ENCODE data around the gene SFXN4. TPM values are rescaled to one million over a fixed set of nuclear protein-coding genes. Genes with fewer than 3 reads are reported as not detected.

The SFXN4 gene
- total RNA-seq, 1 donor from 2014 or later, result 21.7 TPM

DNA sequence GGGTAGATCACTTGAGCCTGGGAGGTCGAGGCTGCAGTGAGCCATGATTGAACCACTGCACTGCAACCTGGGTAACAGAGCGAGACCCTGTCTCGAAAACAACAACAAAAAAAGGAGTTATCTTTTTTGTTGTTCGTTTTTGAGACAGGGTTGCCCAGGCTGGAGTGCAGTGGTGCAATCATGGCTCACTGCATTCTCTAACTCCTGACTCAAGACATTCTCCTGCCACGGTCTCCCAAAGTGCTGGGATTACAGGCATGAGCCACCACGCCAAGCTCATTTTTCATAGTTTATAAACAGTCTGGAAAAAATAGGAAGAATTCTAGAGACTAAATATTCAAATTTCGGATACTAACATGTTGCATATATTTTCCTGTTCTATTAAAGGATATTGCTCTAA, 29.4 kb downstream of the SFXN4 start:
- ATAC-seq (ENCODE audit: low read depth) (no peak), DNase-seq (no peak)
- H3K4me1 Mint-ChIP-seq, result peaks cover 10% of the 10 kb centered on the region
- peaks cover 39% of the 10 kb centered on the region for H3K36me3 Mint-ChIP-seq (ENCODE audit: low read depth)
- no peaks in the 10 kb centered on the region for H3K27me3 Mint-ChIP-seq
- intact Hi-C loops (cut with micrococcal nuclease), result loop anchor here (5.0 kb wide), 1 partner anchor 281 kb away; no protein-coding TSS in a partner anchor
- CTCF ChIA-PET, result no interaction called here
- TF ChIP-seq CTCF (IDR thresholded peaks at IDR 0.05), result no peak
- H3K27ac Mint-ChIP-seq, result no peak overlapping the region
- POLR2A ChIA-PET, result interaction anchor here (0.6 kb wide), 1 partner anchor 73 kb away, joined by 4 read pairs; no protein-coding TSS in a partner anchor
- H3K9me3 Mint-ChIP-seq, result no peaks in the 10 kb centered on the region
- H3K4me3 Mint-ChIP-seq, result no peak overlapping the region

DNA sequence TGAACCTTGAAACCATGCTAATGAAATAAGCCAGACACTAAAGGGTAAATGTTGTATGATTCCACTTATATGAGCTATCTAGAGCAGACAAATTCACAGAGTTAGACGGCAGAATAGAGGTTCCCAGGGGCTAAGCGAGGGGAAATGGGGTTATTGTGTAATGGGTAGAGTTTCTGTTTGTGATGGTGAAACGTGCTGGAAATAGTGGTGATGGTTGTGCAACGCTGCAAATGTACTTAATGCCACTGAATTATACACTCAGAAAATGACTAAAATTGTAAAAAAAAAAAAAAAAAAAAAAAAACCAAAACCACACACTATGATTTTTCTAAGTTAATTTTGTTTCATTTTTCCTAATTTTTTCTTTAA, 30.0 kb downstream of the SFXN4 start:
- TF ChIP-seq CTCF (IDR thresholded peaks at IDR 0.05), result no peak
- CTCF ChIA-PET, result no interaction called here
- intact Hi-C loops (cut with micrococcal nuclease), result loop anchor here (5.0 kb wide), 1 partner anchor 282 kb away; no protein-coding TSS in a partner anchor
- H3K27ac Mint-ChIP-seq, result no peak overlapping the region
- ATAC-seq (ENCODE audit: low read depth), result no peak
- H3K27me3 Mint-ChIP-seq, result no peaks in the 10 kb centered on the region
- no peaks in the 10 kb centered on the region for H3K9me3 Mint-ChIP-seq
- H3K4me1 Mint-ChIP-seq, result peaks cover 16% of the 10 kb centered on the region
- H3K4me3 Mint-ChIP-seq, result no peak overlapping the region
- DNase-seq, result no peak
- POLR2A ChIA-PET, result interaction anchor here (0.6 kb wide), 1 partner anchor 74 kb away, joined by 4 read pairs; no protein-coding TSS in a partner anchor
- H3K36me3 Mint-ChIP-seq (ENCODE audit: low read depth), result peaks cover 38% of the 10 kb centered on the region

- no peak for ATAC-seq (ENCODE audit: low read depth)
- DNase-seq, result no peak
- H3K4me1 Mint-ChIP-seq, result peaks cover 17% of the 10 kb centered on the region
- H3K27ac Mint-ChIP-seq, result no peak overlapping the region
- no peak for TF ChIP-seq CTCF (IDR thresholded peaks at IDR 0.05)
- CTCF ChIA-PET, result no interaction called here
- POLR2A ChIA-PET, result no interaction called here
- peaks cover 38% of the 10 kb centered on the region for H3K36me3 Mint-ChIP-seq (ENCODE audit: low read depth)
- no peaks in the 10 kb centered on the region for H3K27me3 Mint-ChIP-seq
- no peaks in the 10 kb centered on the region for H3K9me3 Mint-ChIP-seq
- intact Hi-C loops (cut with micrococcal nuclease), result loop anchor here (5.0 kb wide), 1 partner anchor 52 kb away; the partner anchor contains the start of gene EIF3A
- no peak overlapping the region for H3K4me3 Mint-ChIP-seq
These were observed 31.6 kb downstream of the SFXN4 start for GRCh38 chr10:119133949-119134348.

GRCh38 chr10:119132521-119133345, 32.8 kb downstream of the SFXN4 start:
- no peak for TF ChIP-seq CTCF (IDR thresholded peaks at IDR 0.05)
- no peaks in the 10 kb centered on the region for H3K9me3 Mint-ChIP-seq
- H3K4me1 Mint-ChIP-seq, result peaks cover 17% of the 10 kb centered on the region
- no peak for ATAC-seq (ENCODE audit: low read depth)
- intact Hi-C loops (cut with micrococcal nuclease), result loop anchor here (5.0 kb wide), 1 partner anchor 50 kb away; the partner anchor contains the start of gene EIF3A
- DNase-seq, result no peak
- no peaks in the 10 kb centered on the region for H3K27me3 Mint-ChIP-seq
- no peak overlapping the region for H3K27ac Mint-ChIP-seq
- H3K36me3 Mint-ChIP-seq (ENCODE audit: low read depth), result peaks cover 37% of the 10 kb centered on the region
- ChIA-PET CTCF (no interaction called here), POLR2A (interaction anchor here (0.8 to 1.2 kb wide), 2 partner anchors 52 to 740 kb away, joined by 3 to 5 read pairs; partner anchors contain the start of genes EIF3A and MCMBP)
- no peak overlapping the region for H3K4me3 Mint-ChIP-seq
